Hematopoietic multipotent progenitor cell (in vitro differentiated cells): ENCODE measurements around the gene FOXP3. TPM values are rescaled to one million over a fixed set of nuclear protein-coding genes. Genes with fewer than 3 reads are reported as not detected.

Source experiments
- DNase-seq, 3 donors: peaks; one replicate each; pipeline ENCODE4 v3.0.0-alpha.2; 2011 to 2015; ENCODE audit warnings: low read depth in 2 of 3, low spot score in 2 of 3
- total RNA-seq: library from RNA; depleted of rRNA; stranded (reverse); fragments of >200 nt; gene quantifications from one replicate; pipeline ENCODE4 v1.2.3, GENCODE V29; 2012

Gene FOXP3
- total RNA-seq, 1 donor = under 0.01 TPM

- no peak for DNase-seq
Observed at GRCh38 chrX:49276207-49276606, 11.7 kb upstream of the FOXP3 start.

- peak in 1 of 3 donors; percentile 44 for DNase-seq
Observed at GRCh38 chrX:49273181-49273727, 8.7 kb upstream of the FOXP3 start.

- no peak for DNase-seq
Observed at GRCh38 chrX:49272421-49272820, 7.9 kb upstream of the FOXP3 start.

GRCh38 chrX:49271341-49271740 is 6.8 kb upstream of the FOXP3 start:
- no peak for DNase-seq

GRCh38 chrX:49270249-49270921 is 5.9 kb upstream of the FOXP3 start:
- no peak for DNase-seq

GRCh38 chrX:49269767-49270248 is 5.3 kb upstream of the FOXP3 start, which contains the start of gene PPP1R3F:
PPP1R3F (plus strand) TSS chrX:49269793; CDS start chrX:49269870, 77 bp downstream.
- no peak for DNase-seq

GRCh38 chrX:49269010-49269766 is 4.7 kb upstream of the FOXP3 start:
- peak; percentile 73 to 98 (median 94) for DNase-seq

GRCh38 chrX:49268702-49269009 is 4.1 kb upstream of the FOXP3 start:
- no peak for DNase-seq

GRCh38 chrX:49266523-49267445 is 2.3 kb upstream of the FOXP3 start:
- no peak for DNase-seq

GRCh38 chrX:49263631-49264030 is 879 bp downstream of the FOXP3 start:
- DNase-seq = no peak

GRCh38 chrX:49262603-49263002 is 1.9 kb downstream of the FOXP3 start:
- DNase-seq = no peak

- no peak for DNase-seq
Observed at GRCh38 chrX:49260221-49260985, 4.1 kb downstream of the FOXP3 start.

- DNase-seq = no peak
Observed at GRCh38 chrX:49258749-49259124, 5.8 kb downstream of the FOXP3 start.

- no peak for DNase-seq
Observed at GRCh38 chrX:49257846-49258748, 6.4 kb downstream of the FOXP3 start.

- DNase-seq = no peak
Observed at GRCh38 chrX:49257074-49257790, 7.3 kb downstream of the FOXP3 start.

GRCh38 chrX:49256268-49256995 is 8.1 kb downstream of the FOXP3 start:
- no peak for DNase-seq

GRCh38 chrX:49254639-49255038 is 9.9 kb downstream of the FOXP3 start:
- DNase-seq = no peak

- no peak for DNase-seq
Observed at GRCh38 chrX:49251325-49251724, 13.2 kb downstream of the FOXP3 start.
